Fibroblast of lung (primary cell): ENCODE measurements around the gene APP.

ENCODE experiments used
- CTCF ChIP-seq, 2 donors: IDR thresholded peaks in 1 of 2; conservative IDR thresholded peaks in 1 of 2; 1 replicate in 1 of 2; 2 replicates in 1 of 2; pipeline ENCODE4 v1.5.1; 2011 to 2012; ENCODE audit warnings: low read length in 2 of 2, control low read depth in 1 of 2, inconsistent platforms in 1 of 2, low read depth in 1 of 2, mild to moderate bottlenecking in 1 of 2
- EZH2 ChIP-seq: IDR thresholded peaks from 2 replicates; pipeline ENCODE4 v1.5.1; 2012; ENCODE audit warnings: low read length, control low read depth, mild to moderate bottlenecking; ENCODE audit errors: missing control alignments

GRCh38 chr21:26085882-26086281 is 84.7 kb downstream of the APP start:
- TF ChIP-seq CTCF (conservative IDR thresholded peaks at IDR 0.05 in 1 of 2, IDR thresholded peaks at IDR 0.05 in 1 of 2; ENCODE audit: low read depth in 1 of 2, low read length in 2 of 2), result no peak
- no peak for TF ChIP-seq EZH2
